Astrocyte (in vitro differentiated cells and primary cell): ENCODE results near the gene CABP4. TPM values are rescaled to one million over a fixed set of nuclear protein-coding genes. Genes with fewer than 3 reads are reported as not detected.
A peak's percentile ranks its signal among the peaks of the same experiment; 100 is the strongest.

ENCODE experiments used
- DNase-seq: peaks from one replicate; pipeline ENCODE4 v3.0.0-alpha.2; 2010; ENCODE audit warnings: low read depth
- FAIRE-seq: peaks from 2 replicates; lab custom pipeline; 2011; peaks lifted over from hg19 to GRCh38; lab: Jason Lieb, UNC
- H2AFZ ChIP-seq: 2 replicates; pipeline ENCODE4 v1.6.0; 2012; ENCODE audit warnings: low read depth, low read length, inconsistent platforms
- H3K27ac ChIP-seq: 2 replicates; pipeline ENCODE4 v1.5.1; 2011; ENCODE audit warnings: low read depth, low read length, inconsistent platforms
- H3K27me3 ChIP-seq: 2 replicates; pipeline ENCODE4 v1.6.0; 2011; ENCODE audit warnings: low read length, inconsistent platforms; ENCODE audit not compliant: insufficient read depth
- H3K36me3 ChIP-seq: 2 replicates; pipeline ENCODE4 v1.5.1; 2011; ENCODE audit warnings: low read length, inconsistent platforms; ENCODE audit not compliant: insufficient read depth
- H3K4me1 ChIP-seq: 2 replicates; pipeline ENCODE4 v1.5.1; 2011; ENCODE audit warnings: low read length, inconsistent platforms; ENCODE audit not compliant: insufficient read depth
- H3K4me2 ChIP-seq: 2 replicates; pipeline ENCODE4 v1.6.0; 2012; ENCODE audit warnings: low read length, inconsistent platforms
- H3K4me3 ChIP-seq: 2 replicates; pipeline ENCODE4 v1.5.1; 2011; ENCODE audit warnings: low read depth, mild to moderate bottlenecking, low read length, inconsistent platforms; ENCODE audit not compliant: insufficient read depth
- H3K79me2 ChIP-seq: 2 replicates; pipeline ENCODE4 v1.6.0; 2012; ENCODE audit warnings: mild to moderate bottlenecking, low read length, inconsistent platforms; ENCODE audit not compliant: insufficient read depth
- H3K9ac ChIP-seq: 2 replicates; pipeline ENCODE4 v1.6.0; 2012; ENCODE audit warnings: mild to moderate bottlenecking, low read length, inconsistent platforms
- H3K9me3 ChIP-seq: 2 replicates; pipeline ENCODE4 v1.5.1; 2012; ENCODE audit warnings: low read depth, mild to moderate bottlenecking, low read length, inconsistent platforms; ENCODE audit not compliant: insufficient read depth
- H4K20me1 ChIP-seq: 2 replicates; pipeline ENCODE4 v1.6.0; 2012; ENCODE audit warnings: low read length, inconsistent platforms; ENCODE audit not compliant: insufficient read depth
- H3K27ac Mint-ChIP-seq: one replicate; pipeline ENCODE4 v1.8.0; 2021; ENCODE audit warnings: mild to moderate bottlenecking, mixed read lengths; ENCODE audit not compliant: unreplicated experiment
- H3K27me3 Mint-ChIP-seq: one replicate; pipeline ENCODE4 v1.8.0; 2021; ENCODE audit warnings: low read depth, mixed read lengths; ENCODE audit not compliant: unreplicated experiment
- H3K36me3 Mint-ChIP-seq: one replicate; pipeline ENCODE4 v1.8.0; 2021; ENCODE audit warnings: low read depth, mixed read lengths; ENCODE audit not compliant: unreplicated experiment
- H3K4me1 Mint-ChIP-seq: one replicate; pipeline ENCODE4 v1.8.0; 2021; ENCODE audit warnings: low read depth, mixed read lengths; ENCODE audit not compliant: unreplicated experiment
- H3K4me3 Mint-ChIP-seq: one replicate; pipeline ENCODE4 v1.8.0; 2021; ENCODE audit warnings: mild to moderate bottlenecking, moderate library complexity, mixed read lengths; ENCODE audit not compliant: unreplicated experiment
- H3K9me3 Mint-ChIP-seq: one replicate; pipeline ENCODE4 v1.8.0; 2021; ENCODE audit warnings: mild to moderate bottlenecking, mixed read lengths; ENCODE audit not compliant: unreplicated experiment
- CTCF ChIP-seq: IDR thresholded peaks from 2 replicates; pipeline ENCODE4 v1.5.1; 2011; ENCODE audit warnings: low read depth, mild to moderate bottlenecking, inconsistent platforms, low read length, moderate library complexity; ENCODE audit not compliant: insufficient read depth
- EZH2 ChIP-seq: IDR thresholded peaks from 2 replicates; pipeline ENCODE4 v1.6.1; 2012; ENCODE audit warnings: mild to moderate bottlenecking, low read length, inconsistent platforms; ENCODE audit not compliant: insufficient read depth
- microRNA-seq: library from miRNA; unstranded; fragments of <30 nt; microRNA quantifications from one replicate; pipeline ENCODE4 v1.2.0, GENCODE V29; 2020
- total RNA-seq: library from RNA; stranded (reverse); gene quantifications from 2 replicates; pipeline ENCODE4 v1.2.1, GENCODE V29; 2021

Gene CABP4
- total RNA-seq, 1 donor from 2014 or later, result not detected

GRCh38 chr11:67508486-67509121 is 53.5 kb downstream of the CABP4 start:
- no peak for FAIRE-seq
- Mint-ChIP-seq H3K4me1 (peaks cover 11% of the 10 kb centered on the region), H3K36me3 (no peaks in the 10 kb centered on the region), H3K9me3 (no peaks in the 10 kb centered on the region), H3K27me3 (peaks cover 11% of the 10 kb centered on the region), H3K27ac (peak overlapping the region; percentile 98), H3K4me3 (peak overlapping the region; percentile 89)
- H3K4me3 ChIP-seq, result peak overlapping the region; percentile 76
- H3K4me2 ChIP-seq, result peak overlapping the region; percentile 87
- no peaks in the 10 kb centered on the region for H3K36me3 ChIP-seq
- H2AFZ ChIP-seq, result peak overlapping the region; percentile 96
- H4K20me1 ChIP-seq, result peaks cover 22% of the 10 kb centered on the region
- peaks cover 34% of the 10 kb centered on the region for H3K4me1 ChIP-seq
- H3K9ac ChIP-seq, result peak overlapping the region; percentile 94
- H3K9me3 ChIP-seq, result no peaks in the 10 kb centered on the region
- H3K27me3 ChIP-seq, result no peaks in the 10 kb centered on the region
- peak; percentile 83 for DNase-seq
- H3K27ac ChIP-seq, result peak overlapping the region; percentile 95
- no peak for TF ChIP-seq CTCF
- TF ChIP-seq EZH2, result no peak
- H3K79me2 ChIP-seq, result peaks cover 23% of the 10 kb centered on the region

GRCh38 chr11:67510023-67510345 is 54.8 kb downstream of the CABP4 start:
- H3K4me1 Mint-ChIP-seq, result peaks cover 11% of the 10 kb centered on the region
- FAIRE-seq (no peak), DNase-seq (peak; percentile 12)
- Histone ChIP-seq H3K4me1 (peaks cover 30% of the 10 kb centered on the region), H3K9ac (no peak overlapping the region), H3K4me2 (no peak overlapping the region), H4K20me1 (peaks cover 18% of the 10 kb centered on the region), H3K9me3 (no peaks in the 10 kb centered on the region), H3K27ac (no peak overlapping the region), H3K79me2 (peaks cover 14% of the 10 kb centered on the region), H3K36me3 (no peaks in the 10 kb centered on the region), H3K27me3 (peaks cover 3% of the 10 kb centered on the region), H2AFZ (no peak overlapping the region), H3K4me3 (no peak overlapping the region)
- no peaks in the 10 kb centered on the region for H3K9me3 Mint-ChIP-seq
- peaks cover 14% of the 10 kb centered on the region for H3K27me3 Mint-ChIP-seq
- peak overlapping the region; percentile 89 for H3K4me3 Mint-ChIP-seq
- H3K36me3 Mint-ChIP-seq, result no peaks in the 10 kb centered on the region
- TF ChIP-seq CTCF (no peak), EZH2 (no peak)
- H3K27ac Mint-ChIP-seq, result no peak overlapping the region

Small RNAs within 50 kb of the gene (microRNA-seq; reads per million reads assigned to microRNA genes)
- gene MIR6752, result 1.9 reads per million

Other genes starting within 250 kb of the CABP4 start
- 27.2 and 34.0 TPM in 2 replicates for gene GRK2, start 188.9 kb upstream of the CABP4 start, total RNA-seq
- gene ANKRD13D, start 166.1 kb upstream of the CABP4 start, total RNA-seq, result 39.4 and 40.8 TPM in 2 replicates
- gene SSH3, start 151.8 kb upstream of the CABP4 start, total RNA-seq, result 19.1 and 20.1 TPM in 2 replicates
- 53.5 and 69.2 TPM in 2 replicates for gene POLD4, start 101.8 kb upstream of the CABP4 start, total RNA-seq
- 17.4 and 17.6 TPM in 2 replicates for gene CLCF1, start 81.8 kb upstream of the CABP4 start, total RNA-seq
- gene RAD9A, start 63.4 kb upstream of the CABP4 start, total RNA-seq, result 9.2 and 9.4 TPM in 2 replicates
- 157 and 159 TPM in 2 replicates for gene PPP1CA, start 53.5 kb upstream of the CABP4 start, total RNA-seq
- gene TBC1D10C, start 51.3 kb upstream of the CABP4 start, total RNA-seq, result 0.16 TPM in 1 of 2 replicates, not detected in the other
- gene CARNS1, start 39.7 kb upstream of the CABP4 start, total RNA-seq, result 0.10 and 0.23 TPM in 2 replicates
- 52.9 and 57.0 TPM in 2 replicates for gene RPS6KB2, start 26.9 kb upstream of the CABP4 start, total RNA-seq
- gene PTPRCAP, start 17.7 kb upstream of the CABP4 start, total RNA-seq, result 1.7 and 2.3 TPM in 2 replicates
- gene CORO1B, start 11.9 kb upstream of the CABP4 start, total RNA-seq, result 102 and 124 TPM in 2 replicates
- not detected in 2 replicates for gene GPR152, start 2.6 kb upstream of the CABP4 start, total RNA-seq
- 38.0 and 48.1 TPM in 2 replicates for gene TMEM134, start 13.9 kb downstream of the CABP4 start, total RNA-seq
- gene AIP, start 27.7 kb downstream of the CABP4 start, total RNA-seq, result 42.1 and 43.6 TPM in 2 replicates
- 61.1 and 71.5 TPM in 2 replicates for gene PITPNM1, start 50.0 kb downstream of the CABP4 start, total RNA-seq
- gene CDK2AP2, start 52.8 kb downstream of the CABP4 start, total RNA-seq, result 36.1 and 45.0 TPM in 2 replicates
- not detected in 2 replicates for gene CABP2, start 68.1 kb downstream of the CABP4 start, total RNA-seq
- gene GSTP1, start 128.5 kb downstream of the CABP4 start, total RNA-seq, result 1,173 and 1,365 TPM in 2 replicates
- gene NDUFV1, start 151.6 kb downstream of the CABP4 start, total RNA-seq, result 117 and 118 TPM in 2 replicates
- gene NUDT8, start 174.6 kb downstream of the CABP4 start, total RNA-seq, result 3.0 and 4.5 TPM in 2 replicates
- gene TBX10, start 184.4 kb downstream of the CABP4 start, total RNA-seq, result not detected in 2 replicates
- not detected in 2 replicates for gene ACY3, start 195.4 kb downstream of the CABP4 start, total RNA-seq
- gene ALDH3B2, start 219.3 kb downstream of the CABP4 start, total RNA-seq, result not detected in 2 replicates